Stimulated activated CD4-positive, alpha-beta T cell treated with anti-CD3 and anti-CD28 coated beads, TNF-alpha, amount 100 ng/mL, for 1 hour (primary cell): Measurements from ENCODE around the gene PNPLA4.

Experiments
- DNase-seq, 3 donors: peaks; one replicate each; pipeline ENCODE4 v3.0.0-alpha.2; 2020; ENCODE audit warnings: low read depth in 3 of 3, low spot score in 1 of 3

Gene PNPLA4

GRCh38 chrX:7876957-7877356 is 50.3 kb downstream of the PNPLA4 start:
- DNase-seq = no peak

DNA sequence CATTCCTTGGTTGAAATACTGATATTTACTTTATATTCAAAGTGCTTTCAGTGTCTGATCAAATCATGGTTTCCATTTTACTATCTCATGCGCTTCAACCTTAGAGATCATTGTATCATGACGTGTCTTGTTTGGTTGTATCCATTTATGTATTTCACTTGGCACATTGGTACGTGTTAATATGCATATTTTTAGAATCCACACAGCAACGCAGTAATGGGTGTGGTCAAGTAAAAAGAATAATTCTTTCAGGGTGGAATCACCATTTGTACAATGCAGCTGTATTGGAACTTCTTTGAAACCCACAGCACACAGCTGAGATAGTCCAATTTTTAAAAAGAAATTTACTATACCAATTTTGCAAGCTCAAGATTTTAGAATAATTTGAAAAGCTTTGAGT is 55.2 kb downstream of the PNPLA4 start:
- no peak for DNase-seq

GRCh38 chrX:7852166-7852565 is 75.0 kb downstream of the PNPLA4 start:
- no peak for DNase-seq
